Natural killer cell treated with Interleukin-12 subunit alpha and Interleukin-12 subunit beta and Interleukin-15 and Interleukin-18, amount 100 ng/mL, for 72 hours (primary cell): ENCODE data around the gene FAIM2. TPM values are rescaled to one million over a fixed set of nuclear protein-coding genes. Genes with fewer than 3 reads are reported as not detected.

Experiments used
- ATAC-seq, 2 donors: fragments of 150-1000 bp; cut with Tn5 transposase in 1 of 2; sonication (Bioruptor Pico), chemical (Tn5 transposase) in 1 of 2; 2 replicates each; pipeline ENCODE4 v1.10.0; 2021
- DNase-seq: peaks from one replicate; pipeline ENCODE4 v3.0.0; 2022; ENCODE audit warnings: low spot score
- H3K27ac Mint-ChIP-seq, 2 donors: 1 replicate in 1 of 2; 2 replicates in 1 of 2; pipeline ENCODE4 v1.8.0; 2022; ENCODE audit warnings: mixed read lengths in 2 of 2, mild to moderate bottlenecking in 1 of 2, moderate library complexity in 1 of 2
- H3K27me3 Mint-ChIP-seq, 2 donors: 1 replicate in 1 of 2; 2 replicates in 1 of 2; pipeline ENCODE4 v1.8.0; 2022; ENCODE audit warnings: mixed read lengths in 2 of 2
- H3K36me3 Mint-ChIP-seq: one replicate; pipeline ENCODE4 v1.8.0; 2022; ENCODE audit warnings: mixed read lengths
- H3K4me1 Mint-ChIP-seq, 2 donors: 1 replicate in 1 of 2; 2 replicates in 1 of 2; pipeline ENCODE4 v1.8.0; 2022; ENCODE audit warnings: low read depth in 2 of 2, mixed read lengths in 2 of 2, mild to moderate bottlenecking in 1 of 2
- H3K4me3 Mint-ChIP-seq: one replicate; pipeline ENCODE4 v1.8.0; 2022; ENCODE audit warnings: mixed read lengths
- H3K9me3 Mint-ChIP-seq: 2 replicates; pipeline ENCODE4 v1.8.0; 2022; ENCODE audit warnings: mixed read lengths
- total RNA-seq, 2 donors: library from RNA; stranded (reverse); gene quantifications; one replicate each; pipeline ENCODE4 v1.2.3, GENCODE V29; 2022

The FAIM2 gene
- total RNA-seq, 2 donors from 2014 or later: 0.50 TPM; not detected in 1

- Mint-ChIP-seq H3K4me1 (peaks cover 14 to 20% of the 10 kb centered on the region in 2 donors), H3K4me3 (peak overlapping the region; percentile 80), H3K9me3 (no peaks in the 10 kb centered on the region), H3K36me3 (no peaks in the 10 kb centered on the region), H3K27me3 (peaks cover 0 to 14% of the 10 kb centered on the region in 2 donors), H3K27ac (peak overlapping the region; percentile 77 to 87)
- DNase-seq (no peak), ATAC-seq (no peak)
Measured at GRCh38 chr12:49944718-49945117, 41.0 kb upstream of the FAIM2 start.

GRCh38 chr12:49944046-49944445, 40.3 kb upstream of the FAIM2 start:
- H3K4me1 Mint-ChIP-seq: peaks cover 14 to 20% of the 10 kb centered on the region in 2 donors
- DNase-seq (no peak), ATAC-seq (no peak)
- no peaks in the 10 kb centered on the region for H3K9me3 Mint-ChIP-seq
- H3K36me3 Mint-ChIP-seq: no peaks in the 10 kb centered on the region
- no peak overlapping the region for H3K4me3 Mint-ChIP-seq
- peaks cover 0 to 12% of the 10 kb centered on the region in 2 donors for H3K27me3 Mint-ChIP-seq
- peak overlapping the region; percentile 77 to 87 for H3K27ac Mint-ChIP-seq

GRCh38 chr12:49943625-49943960, 39.9 kb upstream of the FAIM2 start:
- peaks cover 0 to 7% of the 10 kb centered on the region in 2 donors for H3K27me3 Mint-ChIP-seq
- H3K4me1 Mint-ChIP-seq: peaks cover 14 to 20% of the 10 kb centered on the region in 2 donors
- no peaks in the 10 kb centered on the region for H3K9me3 Mint-ChIP-seq
- no peak overlapping the region for H3K27ac Mint-ChIP-seq
- H3K36me3 Mint-ChIP-seq: no peaks in the 10 kb centered on the region
- DNase-seq (no peak), ATAC-seq (no peak)
- H3K4me3 Mint-ChIP-seq: no peak overlapping the region

DNA sequence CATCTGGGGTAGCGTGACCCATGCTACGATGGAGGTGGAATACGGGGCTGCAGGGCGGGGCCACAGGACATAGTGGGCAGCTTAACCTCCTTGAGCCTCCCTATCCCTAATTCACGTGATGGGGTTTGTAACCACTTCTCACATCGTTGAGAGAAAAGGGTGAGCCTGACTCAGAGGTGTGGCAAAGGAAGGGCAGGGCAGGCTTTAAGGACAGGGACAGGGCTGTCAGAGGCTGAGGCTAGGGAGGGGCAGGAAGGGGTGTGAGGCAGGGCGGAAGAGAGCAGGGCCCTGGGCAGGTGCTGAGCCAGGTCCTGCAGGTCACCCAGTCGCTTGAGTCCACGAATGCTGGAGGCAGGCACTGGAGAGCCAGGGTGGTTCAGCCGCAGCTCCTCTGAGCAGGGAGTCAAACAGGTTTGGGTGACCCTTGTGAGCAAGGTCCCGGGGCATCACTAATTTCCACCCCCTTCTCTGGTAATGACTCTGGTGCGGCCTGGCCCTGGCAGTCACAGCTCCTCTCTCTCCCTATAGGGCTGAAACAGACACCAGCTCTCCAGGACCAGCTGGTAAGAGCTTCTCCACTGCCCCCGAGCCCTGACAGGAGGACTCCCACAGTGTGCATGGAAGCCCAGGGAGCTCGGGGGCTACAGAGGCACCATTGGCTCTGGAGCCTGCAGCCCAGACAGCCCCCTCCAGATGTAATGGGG, 39.4 kb upstream of the FAIM2 start:
- DNase-seq (no peak), ATAC-seq (no peak)
- Mint-ChIP-seq H3K27me3 (peaks cover 0 to 7% of the 10 kb centered on the region in 2 donors), H3K4me3 (no peak overlapping the region), H3K4me1 (peaks cover 14 to 20% of the 10 kb centered on the region in 2 donors), H3K9me3 (no peaks in the 10 kb centered on the region), H3K36me3 (no peaks in the 10 kb centered on the region), H3K27ac (no peak overlapping the region)

DNA sequence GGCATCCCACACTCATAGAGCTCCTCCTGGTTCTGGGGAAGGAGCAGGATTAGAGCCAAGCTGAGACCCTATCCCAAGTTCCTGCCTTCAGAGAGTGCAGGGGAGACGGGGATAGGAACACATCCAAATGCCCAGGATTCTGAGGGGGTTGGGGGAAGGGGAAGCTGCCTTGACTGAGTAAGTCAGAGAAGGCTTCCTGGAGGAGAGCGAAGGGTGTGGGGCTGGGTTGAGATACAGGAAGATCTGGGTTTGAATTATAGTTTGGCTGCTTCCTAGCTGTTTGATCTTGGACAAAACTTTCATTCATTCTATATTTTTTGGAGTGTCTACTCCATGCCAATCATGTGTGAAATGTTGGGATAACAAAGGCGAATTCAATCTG, 38.8 kb upstream of the FAIM2 start:
- Mint-ChIP-seq H3K4me1 (peaks cover 14 to 20% of the 10 kb centered on the region in 2 donors), H3K9me3 (no peaks in the 10 kb centered on the region), H3K27ac (no peak overlapping the region), H3K27me3 (peaks cover 0 to 3% of the 10 kb centered on the region in 2 donors), H3K4me3 (no peak overlapping the region), H3K36me3 (no peaks in the 10 kb centered on the region)
- DNase-seq (no peak), ATAC-seq (no peak)

DNA sequence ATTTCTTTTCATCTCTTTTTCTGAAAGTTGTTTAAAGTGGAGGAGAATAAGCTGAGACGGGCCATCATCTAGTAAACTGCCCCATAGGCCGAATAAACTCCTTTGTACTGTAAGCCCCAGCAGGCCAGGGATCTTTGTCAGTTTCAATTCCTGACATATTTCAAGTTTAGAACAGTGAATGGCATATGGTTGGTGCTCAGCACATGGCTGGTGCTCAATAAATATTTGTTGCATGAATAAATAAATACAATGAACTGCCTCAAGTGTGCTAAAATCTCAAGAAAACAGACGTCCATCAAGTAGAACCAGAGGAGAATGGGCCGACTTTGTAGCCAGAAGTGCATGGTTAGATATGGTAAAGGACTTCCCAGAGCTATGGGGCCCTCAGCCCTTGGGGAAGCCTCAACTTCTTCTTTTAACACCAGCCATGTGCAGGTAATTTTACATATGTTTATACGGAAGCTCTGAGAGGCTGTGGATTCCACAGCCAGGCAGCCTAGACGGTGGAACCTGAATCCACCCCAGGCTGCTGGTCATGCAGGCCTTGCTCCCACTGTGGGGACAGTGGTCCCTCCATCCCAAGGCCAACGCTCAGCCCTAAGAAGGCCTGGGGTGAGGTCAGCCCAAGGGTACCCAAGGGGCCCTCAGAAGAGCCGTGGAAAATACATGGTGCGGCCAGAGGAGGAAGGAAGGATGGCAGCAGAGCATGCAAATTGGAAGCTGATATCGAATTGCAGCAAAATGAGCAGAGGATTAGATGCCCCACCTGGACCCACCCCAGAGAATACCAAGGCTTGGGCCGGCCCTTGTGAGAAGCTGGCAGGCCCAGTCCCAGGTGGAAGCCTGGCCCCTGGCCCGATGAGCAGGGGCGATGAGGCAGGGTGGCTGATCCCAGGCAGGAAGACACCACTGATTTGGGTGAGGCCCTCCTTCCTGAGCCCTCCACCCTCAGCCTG, 38.1 kb upstream of the FAIM2 start:
- peaks cover 0 to 3% of the 10 kb centered on the region in 2 donors for H3K27me3 Mint-ChIP-seq
- peak overlapping the region in 1 of 2 donors; percentile 39 for H3K27ac Mint-ChIP-seq

DNA sequence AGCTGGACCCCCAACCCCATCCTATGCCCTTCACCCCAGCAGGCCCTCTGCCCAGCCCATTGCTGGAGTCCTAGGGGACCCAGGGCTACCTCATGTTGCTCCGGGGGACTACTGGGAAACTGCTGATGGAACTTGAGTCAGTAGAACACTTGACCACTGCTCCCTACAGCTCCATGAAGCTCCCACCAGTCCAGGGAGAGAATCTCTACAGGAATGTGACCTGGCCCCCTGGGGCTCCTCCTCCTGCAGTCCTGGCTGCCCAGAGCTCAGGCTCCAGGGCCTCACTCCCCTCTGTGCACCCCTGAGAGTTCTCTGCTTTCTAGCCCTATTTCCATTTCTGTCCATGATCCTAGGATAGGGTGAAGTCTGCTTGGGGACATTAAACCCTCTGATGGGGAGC, 36.0 kb upstream of the FAIM2 start:
- DNase-seq: no peak
- no peak overlapping the region for H3K27ac Mint-ChIP-seq
- ATAC-seq: peak in 1 of 2 donors; percentile 43
- peaks cover 0 to 4% of the 10 kb centered on the region in 2 donors for H3K4me1 Mint-ChIP-seq
- H3K9me3 Mint-ChIP-seq: no peaks in the 10 kb centered on the region
- H3K36me3 Mint-ChIP-seq: no peaks in the 10 kb centered on the region
- H3K27me3 Mint-ChIP-seq: peaks cover 4 to 13% of the 10 kb centered on the region in 2 donors
- H3K4me3 Mint-ChIP-seq: no peak overlapping the region

More for the DNA sequence above, 38.1 kb upstream of the FAIM2 start:
- H3K4me3 Mint-ChIP-seq: no peak overlapping the region
- DNase-seq (no peak), ATAC-seq (no peak)
- peaks cover 14 to 20% of the 10 kb centered on the region in 2 donors for H3K4me1 Mint-ChIP-seq
- no peaks in the 10 kb centered on the region for H3K36me3 Mint-ChIP-seq
- H3K9me3 Mint-ChIP-seq: no peaks in the 10 kb centered on the region

DNA sequence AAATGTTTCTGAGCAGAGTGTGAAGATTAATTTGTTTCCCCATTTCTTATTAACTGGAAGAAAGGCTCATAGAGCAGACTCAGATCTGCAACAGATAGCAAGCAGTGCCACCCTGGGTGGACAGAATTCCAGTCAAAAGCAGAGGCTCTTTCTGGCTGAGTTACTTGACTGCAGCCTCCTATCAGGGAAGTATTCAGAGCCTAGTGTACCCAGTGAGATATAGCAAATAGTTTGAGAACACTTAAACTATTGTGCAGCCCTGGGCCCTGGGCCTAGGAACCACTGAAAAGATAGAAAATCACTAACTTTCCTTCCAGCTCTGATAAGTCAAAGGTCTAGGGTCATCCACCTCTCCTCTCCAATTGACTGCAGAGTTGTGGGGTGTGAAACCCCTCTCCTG, 35.6 kb upstream of the FAIM2 start:
- no peak for ATAC-seq
- H3K4me1 Mint-ChIP-seq: peaks cover 0 to under 1% of the 10 kb centered on the region in 2 donors
- H3K27me3 Mint-ChIP-seq: peaks cover 8 to 17% of the 10 kb centered on the region in 2 donors
- no peak for DNase-seq
- no peak overlapping the region for H3K27ac Mint-ChIP-seq
- H3K4me3 Mint-ChIP-seq: no peak overlapping the region
- H3K36me3 Mint-ChIP-seq: no peaks in the 10 kb centered on the region
- H3K9me3 Mint-ChIP-seq: no peaks in the 10 kb centered on the region

DNA sequence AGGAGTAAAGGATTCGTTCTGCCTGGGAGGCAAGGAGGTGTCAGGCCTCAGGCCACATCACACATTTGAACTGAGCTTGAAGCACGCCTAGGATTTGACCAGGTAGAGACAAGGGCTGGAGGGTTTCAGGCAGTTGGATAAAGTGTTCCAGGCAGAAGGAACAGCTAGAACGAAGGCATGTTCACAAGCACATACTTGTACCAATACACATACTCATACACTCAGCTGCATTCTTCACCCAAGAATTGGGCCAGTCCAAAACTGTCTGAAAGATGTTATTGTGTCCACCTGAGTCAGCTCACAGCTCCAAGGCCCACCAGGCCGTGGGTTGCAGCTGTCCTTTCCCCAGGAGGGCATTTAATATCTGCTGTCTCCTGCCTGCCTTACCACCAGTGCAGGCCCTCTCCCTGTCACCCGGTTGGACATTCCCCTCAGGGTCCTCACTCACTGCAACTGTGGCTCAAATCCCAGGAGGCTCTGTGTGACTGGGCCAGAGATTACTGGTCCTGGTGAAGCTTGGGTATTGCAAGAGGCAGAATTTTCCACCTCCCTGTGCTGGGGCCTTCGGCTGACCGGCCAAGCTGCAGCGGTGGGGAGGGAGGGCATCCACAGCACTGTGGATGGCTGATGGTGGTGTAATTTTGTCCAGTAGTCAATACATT, 34.1 kb upstream of the FAIM2 start:
- H3K4me1 Mint-ChIP-seq: no peaks in the 10 kb centered on the region
- peaks cover 8 to 18% of the 10 kb centered on the region in 2 donors for H3K27me3 Mint-ChIP-seq
- DNase-seq (no peak), ATAC-seq (no peak)
- no peak overlapping the region for H3K4me3 Mint-ChIP-seq
- H3K9me3 Mint-ChIP-seq: no peaks in the 10 kb centered on the region
- no peaks in the 10 kb centered on the region for H3K36me3 Mint-ChIP-seq
- no peak overlapping the region for H3K27ac Mint-ChIP-seq

- no peaks in the 10 kb centered on the region for H3K4me1 Mint-ChIP-seq
- no peak overlapping the region for H3K4me3 Mint-ChIP-seq
- no peaks in the 10 kb centered on the region for H3K36me3 Mint-ChIP-seq
- H3K27me3 Mint-ChIP-seq: peaks cover 8 to 18% of the 10 kb centered on the region in 2 donors
- ATAC-seq (no peak), DNase-seq (no peak)
- H3K27ac Mint-ChIP-seq: no peak overlapping the region
- no peaks in the 10 kb centered on the region for H3K9me3 Mint-ChIP-seq
Measured at GRCh38 chr12:49936925-49937324, 33.2 kb upstream of the FAIM2 start.

GRCh38 chr12:49934505-49934904, 30.8 kb upstream of the FAIM2 start:
- H3K36me3 Mint-ChIP-seq: no peaks in the 10 kb centered on the region
- H3K27me3 Mint-ChIP-seq: peaks cover 10 to 24% of the 10 kb centered on the region in 2 donors
- no peak overlapping the region for H3K27ac Mint-ChIP-seq
- no peak overlapping the region for H3K4me3 Mint-ChIP-seq
- DNase-seq (no peak), ATAC-seq (no peak)
- no peaks in the 10 kb centered on the region for H3K4me1 Mint-ChIP-seq
- no peaks in the 10 kb centered on the region for H3K9me3 Mint-ChIP-seq

DNA sequence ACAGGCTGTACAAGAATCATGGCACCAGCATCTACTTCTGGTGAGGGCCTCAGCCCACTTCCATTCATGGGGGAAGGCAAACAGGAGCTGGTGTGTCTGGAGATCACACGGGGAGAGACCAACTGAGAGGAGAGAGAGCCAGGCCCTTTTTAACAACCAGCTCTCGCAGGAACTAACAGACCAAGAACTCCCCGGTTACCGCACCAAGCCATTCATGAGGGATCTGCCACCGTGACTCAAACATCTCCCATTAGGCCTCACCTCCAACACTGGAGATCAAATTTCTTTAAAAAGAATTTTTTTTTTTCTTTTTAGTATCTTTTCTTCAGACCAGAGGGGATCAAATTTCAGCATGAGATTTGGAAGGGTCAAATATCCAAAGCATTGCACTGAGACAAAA, 30.1 kb upstream of the FAIM2 start:
- DNase-seq: no peak
- Mint-ChIP-seq H3K4me3 (no peak overlapping the region), H3K4me1 (no peaks in the 10 kb centered on the region), H3K36me3 (no peaks in the 10 kb centered on the region), H3K27ac (no peak overlapping the region), H3K27me3 (peaks cover 12 to 29% of the 10 kb centered on the region in 2 donors), H3K9me3 (no peaks in the 10 kb centered on the region)
- ATAC-seq: no peak

DNA sequence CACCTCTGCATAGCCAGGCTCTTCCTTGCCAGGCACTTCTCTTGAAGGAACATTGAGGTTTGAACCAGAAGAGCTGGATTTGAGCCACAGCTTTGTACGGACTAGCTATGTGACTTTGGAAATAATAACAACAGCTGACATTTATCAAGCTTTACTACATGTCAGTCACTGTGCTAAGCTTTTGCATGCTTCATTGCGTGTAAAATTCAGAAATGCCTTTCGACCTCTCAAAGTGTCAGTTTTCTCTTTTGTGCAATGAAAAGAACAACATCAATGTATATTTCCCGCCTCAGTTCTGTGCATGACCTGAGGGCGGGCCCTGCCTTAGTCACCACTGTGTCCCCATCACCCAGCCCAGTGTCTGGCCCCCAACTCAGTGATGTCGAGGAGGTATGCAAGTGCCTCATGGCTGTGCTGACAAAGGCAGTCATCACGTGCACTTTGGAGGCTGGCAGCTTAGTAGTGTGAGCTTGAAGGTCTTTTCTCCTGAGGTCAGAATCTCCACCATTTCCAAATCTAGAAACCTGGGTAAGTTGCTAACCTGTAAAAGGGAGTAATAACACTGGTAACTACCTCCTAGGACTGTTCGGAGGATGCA, 28.9 kb upstream of the FAIM2 start:
- Mint-ChIP-seq H3K27me3 (peaks cover 12 to 29% of the 10 kb centered on the region in 2 donors), H3K27ac (no peak overlapping the region), H3K4me1 (no peaks in the 10 kb centered on the region), H3K9me3 (no peaks in the 10 kb centered on the region), H3K4me3 (no peak overlapping the region), H3K36me3 (no peaks in the 10 kb centered on the region)
- ATAC-seq (no peak), DNase-seq (no peak)
